GM12878 (cell line): ENCODE measurements around the gene MAP7. TPM values are rescaled to one million over a fixed set of nuclear protein-coding genes. Genes with fewer than 3 reads are reported as not detected.

Source experiments
- ATAC-seq: fragments of 200-7000 bp; cut with Tn5 transposase; 3 replicates; pipeline ENCODE4 v1.9.1; 2020; ENCODE audit warnings: mild to moderate bottlenecking, moderate library complexity
- BruUV-seq: library from RNA; stranded (reverse); fragments of 400-500 nt; replicated peaks from 2 replicates; lab custom pipeline; 2021; lab: Mats Ljungman, UMichigan
- CTCF ChIA-PET: fragments of 300-600 bp; sonication (Branson Sonifier 250); formaldehyde crosslinking; extraction: SDS; loops from one replicate; lab custom pipeline; 2021; ENCODE audit warnings: inconsistent platforms; lab: Yijun Ruan, JAX
- POLR2A ChIA-PET: fragments of 350-600 bp; formaldehyde crosslinking; extraction: SDS; loops from one replicate; lab custom pipeline; 2021; ENCODE audit warnings: inconsistent platforms; lab: Charles Lee
- RAD21 ChIA-PET: fragments of 300-600 bp; sonication (Branson Sonifier 250); formaldehyde crosslinking; loops from one replicate; lab custom pipeline; 2023; ENCODE audit warnings: antibody characterized with exemption; ENCODE audit not compliant: unreplicated experiment; lab: Charles Lee
- SMC1A ChIA-PET: fragments of 300-600 bp; sonication (Branson Sonifier 250); formaldehyde crosslinking; loops from one replicate; lab custom pipeline; 2023; ENCODE audit not compliant: unreplicated experiment, uncharacterized antibody; lab: Charles Lee
- DNase-seq: peaks from one replicate; pipeline ENCODE4 v3.0.0-alpha.2; 2011; ENCODE audit warnings: low read depth, low spot score
- FAIRE-seq: peaks from 3 replicates; lab custom pipeline; 2011; peaks lifted over from hg19 to GRCh38; lab: Jason Lieb, UNC
- H2AFZ ChIP-seq: 2 replicates; pipeline ENCODE4 v1.6.0; 2011; ENCODE audit warnings: low read depth, low read length, control low read depth; ENCODE audit not compliant: control insufficient read depth
- H3K27ac ChIP-seq: 2 replicates; pipeline ENCODE4 v1.5.1; 2011; ENCODE audit warnings: control low read depth; ENCODE audit not compliant: control insufficient read depth, insufficient read depth
- H3K27me3 ChIP-seq, 2 experiments: replicated peaks in 1 of 2; 2 replicates each; pipeline versions ENCODE4 v1.6.0 to v1.6.1; 2011; ENCODE audit warnings: low read length in 1 of 2; ENCODE audit not compliant: control insufficient read depth in 2 of 2, insufficient read depth in 2 of 2
- H3K36me3 ChIP-seq, 2 experiments: 2 replicates each; pipeline ENCODE4 v1.5.1; 2011; ENCODE audit warnings: low read length in 1 of 2; ENCODE audit not compliant: control insufficient read depth in 2 of 2, insufficient read depth in 2 of 2
- H3K4me1 ChIP-seq: 2 replicates; pipeline ENCODE4 v1.6.1; 2011; ENCODE audit warnings: mild to moderate bottlenecking, low read length, moderate library complexity, mixed read lengths; ENCODE audit not compliant: control insufficient read depth, insufficient read depth
- H3K4me2 ChIP-seq: 2 replicates; pipeline ENCODE4 v1.6.0; 2011; ENCODE audit warnings: control low read depth; ENCODE audit not compliant: control insufficient read depth, insufficient read depth
- H3K4me3 ChIP-seq: fragments of 200-600 bp; sonication (generic); 2 replicates; pipeline ENCODE4 v1.5.1; 2016
- H3K79me2 ChIP-seq: 2 replicates; pipeline ENCODE4 v1.6.0; 2011; ENCODE audit warnings: low read length; ENCODE audit not compliant: control insufficient read depth, insufficient read depth
- H3K9ac ChIP-seq: 2 replicates; pipeline ENCODE4 v1.8.0; 2011; ENCODE audit warnings: low read length, control low read depth, mixed read lengths; ENCODE audit not compliant: control insufficient read depth, insufficient read depth
- H3K9me3 ChIP-seq: replicated peaks from 3 replicates; pipeline ENCODE4 v1.5.1; 2011; ENCODE audit warnings: mild to moderate bottlenecking, low read length; ENCODE audit not compliant: control insufficient read depth, insufficient read depth
- H4K20me1 ChIP-seq: 2 replicates; pipeline ENCODE4 v1.6.0; 2011; ENCODE audit not compliant: control insufficient read depth, insufficient read depth
- BRCA1 ChIP-seq: IDR thresholded peaks from 2 replicates; pipeline ENCODE4 v1.6.1; 2011; ENCODE audit warnings: low read depth, low read length, improper control_type of control experiment
- EED ChIP-seq: sonication (generic); IDR thresholded peaks from 2 replicates; pipeline ENCODE4 v1.6.1; 2016; ENCODE audit warnings: antibody characterized with exemption, low read depth
- EGR1 ChIP-seq, 2 experiments: IDR thresholded peaks; 1 replicate in 1 of 2; 2 replicates in 1 of 2; pipeline ENCODE4 v1.6.1; 2011 to 2012; ENCODE audit warnings: low read depth in 2 of 2, low read length in 2 of 2, borderline replicate concordance in 1 of 2, mild to moderate bottlenecking in 1 of 2, moderate library complexity in 1 of 2
- EP300 ChIP-seq, 2 experiments: fragments of 150-350 bp in 1 of 2; IDR thresholded peaks; 2 replicates each; pipeline ENCODE4 v1.6.1; 2011 to 2012; ENCODE audit warnings: low read depth in 2 of 2, low read length in 2 of 2, borderline replicate concordance in 1 of 2, improper control_type of control experiment in 1 of 2, inconsistent platforms in 1 of 2; ENCODE audit not compliant: control insufficient read depth in 1 of 2
- PKNOX1 ChIP-seq: fragments of 450-650 bp; IDR thresholded peaks from 2 replicates; pipeline ENCODE4 v1.6.1; 2016; ENCODE audit warnings: mild to moderate bottlenecking
- POLR2AphosphoS2 ChIP-seq: IDR thresholded peaks from 2 replicates; pipeline ENCODE4 v1.6.1; 2011; ENCODE audit warnings: low read depth, mild to moderate bottlenecking, low read length, improper control_type of control experiment, moderate library complexity
- POLR2AphosphoS5 ChIP-seq: IDR thresholded peaks from 2 replicates; pipeline ENCODE4 v1.6.1; 2011; ENCODE audit warnings: mild to moderate bottlenecking, low read length, inconsistent platforms
- RFX5 ChIP-seq: IDR thresholded peaks from 2 replicates; pipeline ENCODE4 v1.6.1; 2011; ENCODE audit warnings: low read depth, low read length, improper control_type of control experiment
- YY1 ChIP-seq: IDR thresholded peaks from 2 replicates; pipeline ENCODE4 v1.6.1; 2011; ENCODE audit warnings: low read depth, mild to moderate bottlenecking, low read length
- WGBS: methylation state at CpG from one replicate; pipeline ENCODE4 v1.1.6; 2016; ENCODE audit warnings: low lambda C conversion rate; ENCODE audit not compliant: insufficient replicate concordance, insufficient coverage; ENCODE audit errors: missing lambda C conversion rate; 5-methylcytosine and 5-hydroxymethylcytosine counted together
- in situ Hi-C: fragments of 300-500 bp; cut with MboI; formaldehyde crosslinking; loops from 9 replicates; pipeline ENCODE4 v1.14.3; 2018; ENCODE audit warnings: mixed read lengths
- intact Hi-C: fragments of 100-400 bp; cut with micrococcal nuclease; formaldehyde crosslinking; loops from one replicate; pipeline ENCODE4 v1.14.2; 2022; ENCODE audit not compliant: unreplicated experiment
- polyA plus RNA-seq, 11 experiments: library from polyadenylated mRNA; depleted of rRNA in 4 of 11; unstranded in 6 of 11; stranded (reverse) in 5 of 11; fragments of >200 nt; fragmentation: Nextera tagmentation in 4 of 11; fragmentation: Illumina TruSeq in 1 of 11; extraction: Ambion mirVana in 4 of 11; extraction: Trizol in 1 of 11; gene quantifications; 1 replicate in 1 of 11; 2 replicates in 10 of 11; pipeline versions ENCODE4 v1.2.1 to v1.2.3, GENCODE V29; 2011 to 2016; ENCODE audit warnings: inconsistent platforms in 2 of 11, missing spikeins in 2 of 11, low read depth in 1 of 11
- total RNA-seq, 4 experiments: library from RNA; depleted of rRNA in 3 of 4; stranded (reverse); fragments of >200 nt in 3 of 4; fragmentation: Illumina TruSeq in 1 of 4; extraction: Trizol in 1 of 4; gene quantifications; 2 replicates each; pipeline versions ENCODE4 v1.2.1 to v1.2.3, GENCODE V29; 2013 to 2021

Gene MAP7
- total and polyA plus RNA-seq, 10 of the 15 experiments (the other 5 are each of a cell fraction or from before 2014, with no cell fraction given), result 0.04 to 0.17 (median 0.08) TPM; not detected in 2

GRCh38 chr6:136511397-136511796 lies 38.8 kb downstream of the MAP7 start:
- ChIA-PET SMC1A (no interaction called here), POLR2A (no interaction called here), RAD21 (interaction anchor here (0.6 kb wide), 1 partner anchor 224 kb away, joined by 3 read pairs; no protein-coding TSS in a partner anchor), CTCF (interaction anchor here (0.7 kb wide), 1 partner anchor 124 kb away, joined by 3 read pairs; no protein-coding TSS in a partner anchor)
- no TSS peak for BruUV-seq
- intact Hi-C loops, result no loop called here
- Histone ChIP-seq H3K27me3 (0 out of 4 replicates have a peak, but pooled peaks cover 0 to under 1% of the 10 kb centered on the region in 2 experiments), H3K36me3 (no peaks in the 10 kb centered on the region), H3K79me2 (no peaks in the 10 kb centered on the region), H3K27ac (no peak overlapping the region), H3K9ac (no peak overlapping the region), H2AFZ (no peak overlapping the region), H3K9me3 (no peaks in the 10 kb centered on the region), H3K4me2 (no peak overlapping the region), H4K20me1 (no peaks in the 10 kb centered on the region), H3K4me3 (no peak overlapping the region), H3K4me1 (no peaks in the 10 kb centered on the region)
- in situ Hi-C loops, result no loop called here
- 69% methylated on average over 1 of the region's 1 CpG for WGBS
- DNase-seq (no peak), FAIRE-seq (no peak), ATAC-seq (no peak)
- TF ChIP-seq BRCA1 (no peak), EGR1 (IDR thresholded peaks at IDR 0.05; ENCODE audit: borderline replicate concordance in 1 of 2, low read depth in 2 of 2, low read length in 2 of 2) (no peak), POLR2AphosphoS2 (no peak), EED (no peak), YY1 (no peak), POLR2AphosphoS5 (no peak), PKNOX1 (no peak), EP300 (IDR thresholded peaks at IDR 0.05; ENCODE audit: borderline replicate concordance in 1 of 2, control insufficient read depth in 1 of 2, low read depth in 2 of 2, low read length in 2 of 2) (no peak), RFX5 (no peak)
